SK-N-SH treated with all-trans-retinoic acid at 6 μM for 48 hours (cell line): ENCODE results near the gene RAD51B.

Experiments used
- BACH2 ChIP-seq: fragments of 250-450 bp; sonication (Bioruptor Pico); IDR thresholded peaks from 2 replicates; pipeline ENCODE4 v1.9.0; 2021; ENCODE audit warnings: mild to moderate bottlenecking, borderline replicate concordance
- GLIS3 ChIP-seq: fragments of 250-450 bp; sonication (Bioruptor Pico); IDR thresholded peaks from 2 replicates; pipeline ENCODE4 v1.5.0; 2020; ENCODE audit warnings: mild to moderate bottlenecking, moderate library complexity
- OSR1 ChIP-seq: fragments of 250-450 bp; sonication (Bioruptor Pico); IDR thresholded peaks from 2 replicates; pipeline ENCODE4 v1.8.0; 2022; ENCODE audit warnings: moderate library complexity, mild to moderate bottlenecking, inconsistent platforms
- PPARA ChIP-seq: fragments of 250-450 bp; sonication (Bioruptor Pico); IDR thresholded peaks from 2 replicates; pipeline ENCODE4 v1.5.0; 2020; ENCODE audit warnings: mild to moderate bottlenecking, borderline replicate concordance
- RARB ChIP-seq: fragments of 250-450 bp; sonication (Bioruptor Pico); IDR thresholded peaks from 2 replicates; pipeline ENCODE4 v1.8.0; 2021; ENCODE audit warnings: mild to moderate bottlenecking, moderate library complexity
- TCF4 ChIP-seq: fragments of 250-450 bp; sonication (Bioruptor Pico); IDR thresholded peaks from 2 replicates; pipeline ENCODE4 v1.8.0; 2021; ENCODE audit warnings: mild to moderate bottlenecking, moderate library complexity, borderline replicate concordance
- TOX ChIP-seq: fragments of 250-450 bp; sonication (Bioruptor Pico); IDR thresholded peaks from 2 replicates; pipeline ENCODE4 v1.8.0; 2021; ENCODE audit warnings: mild to moderate bottlenecking, moderate library complexity, borderline replicate concordance
- ZC3H10 ChIP-seq: fragments of 250-450 bp; sonication (Bioruptor Pico); IDR thresholded peaks from 2 replicates; pipeline ENCODE4 v1.5.1; 2021; ENCODE audit warnings: mild to moderate bottlenecking, moderate library complexity
- ZFP3 ChIP-seq: fragments of 250-450 bp; sonication (Bioruptor Pico); IDR thresholded peaks from 2 replicates; pipeline ENCODE4 v1.5.0; 2020; ENCODE audit warnings: mild to moderate bottlenecking, moderate library complexity
- TF ChIP-seq, protein P1 (sequence below): fragments of 250-450 bp; sonication (Bioruptor Pico); IDR thresholded peaks from 2 replicates; pipeline ENCODE4 v1.5.1; 2020; ENCODE audit warnings: low read depth, mild to moderate bottlenecking, moderate library complexity

DNA sequence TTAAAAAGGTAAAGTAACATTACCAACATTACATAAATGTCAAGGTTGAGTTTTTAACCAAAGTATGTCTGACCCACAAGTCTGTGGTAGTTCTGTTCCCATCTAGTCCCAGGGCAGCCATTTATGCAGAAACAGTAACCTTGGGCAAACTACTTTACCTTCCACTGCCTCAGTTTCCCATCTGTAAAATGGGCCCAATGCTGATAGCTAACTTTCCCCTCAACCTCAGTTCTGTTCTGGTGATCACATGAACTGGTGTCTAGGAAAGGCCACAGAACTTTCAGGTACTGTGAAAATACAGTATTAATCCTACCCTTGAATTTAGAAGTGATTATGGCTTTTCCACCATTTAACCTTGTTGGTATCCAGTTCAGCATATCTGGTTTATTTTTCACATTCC lies 859.7 kb downstream of the RAD51B start:
- TF ChIP-seq RARB (CRISPR knock-in tag): no peak
- TF ChIP-seq, protein P1, sequence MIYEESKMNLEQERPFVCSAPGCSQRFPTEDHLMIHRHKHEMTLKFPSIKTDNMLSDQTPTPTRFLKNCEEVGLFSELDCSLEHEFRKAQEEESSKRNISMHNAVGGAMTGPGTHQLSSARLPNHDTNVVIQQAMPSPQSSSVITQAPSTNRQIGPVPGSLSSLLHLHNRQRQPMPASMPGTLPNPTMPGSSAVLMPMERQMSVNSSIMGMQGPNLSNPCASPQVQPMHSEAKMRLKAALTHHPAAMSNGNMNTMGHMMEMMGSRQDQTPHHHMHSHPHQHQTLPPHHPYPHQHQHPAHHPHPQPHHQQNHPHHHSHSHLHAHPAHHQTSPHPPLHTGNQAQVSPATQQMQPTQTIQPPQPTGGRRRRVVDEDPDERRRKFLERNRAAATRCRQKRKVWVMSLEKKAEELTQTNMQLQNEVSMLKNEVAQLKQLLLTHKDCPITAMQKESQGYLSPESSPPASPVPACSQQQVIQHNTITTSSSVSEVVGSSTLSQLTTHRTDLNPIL: no peak
- TF ChIP-seq ZC3H10 (CRISPR knock-in tag): no peak
- no peak for TF ChIP-seq GLIS3 (CRISPR knock-in tag)
- no peak for TF ChIP-seq ZFP3 (CRISPR knock-in tag)
- no peak for TF ChIP-seq OSR1 (CRISPR knock-in tag)
- no peak for TF ChIP-seq PPARA (CRISPR knock-in tag)
- no peak for TF ChIP-seq TOX
- TF ChIP-seq BACH2 (CRISPR knock-in tag): no peak
- no peak for TF ChIP-seq TCF4 (CRISPR knock-in tag)
